GM18505 (cell line): ENCODE measurements around the gene BCR.

ENCODE experiments used
- ATAC-seq: cut with Tn5 transposase; IDR thresholded peaks from one replicate; pipeline ENCODE4 v1.9.1; 2021; ENCODE audit not compliant: unreplicated experiment
- POLR2A ChIP-seq: IDR thresholded peaks from 4 replicates; pipeline ENCODE4 v1.6.1; 2011; ENCODE audit warnings: borderline replicate concordance; ENCODE audit not compliant: insufficient read depth, insufficient read length; ENCODE audit errors: extremely low read depth

Gene BCR

GRCh38 chr22:23236026-23236425, 55.7 kb downstream of the BCR start:
- no peak for TF ChIP-seq POLR2A
- ATAC-seq = no peak

DNA sequence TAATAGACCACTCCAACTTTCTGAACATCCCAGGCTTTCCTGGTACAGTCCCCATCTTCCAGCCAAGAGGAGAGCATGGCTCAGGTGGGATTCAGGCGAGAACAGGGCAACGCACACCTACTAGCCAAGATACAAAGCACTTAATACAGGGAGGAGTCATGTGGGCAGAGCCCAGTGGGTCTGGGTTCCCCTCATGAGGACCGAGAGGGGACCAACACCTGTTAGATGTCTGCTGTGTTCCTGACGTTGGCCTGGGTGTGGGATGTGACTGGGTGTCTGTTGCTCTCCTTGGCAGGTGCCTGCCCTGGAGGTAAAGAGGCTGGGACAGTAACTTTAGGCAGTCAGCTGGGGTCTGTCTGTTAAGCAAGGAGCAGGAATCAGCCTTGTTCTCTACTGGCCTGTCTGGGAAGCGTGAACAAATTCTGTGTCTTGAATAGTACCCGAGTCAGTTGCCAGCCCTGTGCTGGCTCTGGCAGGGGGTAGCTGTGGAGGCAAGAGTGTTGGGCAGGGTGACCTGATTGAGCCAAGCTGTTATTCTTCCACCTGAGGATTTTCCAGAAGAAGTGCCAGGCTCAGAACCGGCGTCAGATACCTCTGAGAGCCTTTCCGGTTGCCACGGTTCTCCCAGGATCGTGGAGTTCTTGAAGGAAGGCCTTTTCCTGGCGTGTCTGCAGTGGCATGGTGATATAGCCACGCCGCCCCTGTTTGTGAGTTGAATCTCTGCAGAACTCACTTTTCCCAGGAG, 56.3 kb downstream of the BCR start:
- no peak for TF ChIP-seq POLR2A
- no peak for ATAC-seq

GRCh38 chr22:23237201-23237798, 57.0 kb downstream of the BCR start:
- no peak for TF ChIP-seq POLR2A
- ATAC-seq = no peak

GRCh38 chr22:23237841-23238240, 57.5 kb downstream of the BCR start:
- TF ChIP-seq POLR2A = no peak
- ATAC-seq = no peak

GRCh38 chr22:23238707-23239106, 58.4 kb downstream of the BCR start:
- no peak for TF ChIP-seq POLR2A
- ATAC-seq = no peak

DNA sequence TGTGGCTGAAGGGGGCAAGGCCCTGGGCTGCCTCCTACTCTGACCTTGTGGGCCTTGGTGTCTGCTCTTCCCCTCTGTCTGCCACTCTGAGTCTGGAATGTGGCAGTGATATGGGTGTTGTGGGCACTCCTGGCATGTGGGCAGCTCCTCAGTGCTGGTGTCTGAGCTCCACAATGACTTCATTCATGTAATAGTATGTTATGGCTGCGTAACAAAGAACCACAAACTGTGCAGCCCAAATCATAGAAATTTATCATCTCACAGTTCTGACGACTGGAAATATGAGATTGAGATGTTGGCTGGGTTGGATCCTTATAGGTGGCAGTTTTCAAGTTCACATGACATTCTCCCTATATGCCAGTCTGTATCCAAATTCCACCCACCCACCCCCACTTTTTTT, 59.1 kb downstream of the BCR start:
- no peak for TF ChIP-seq POLR2A
- ATAC-seq = no peak

- no peak for ATAC-seq
These were observed 60.5 kb downstream of the BCR start for GRCh38 chr22:23240639-23241389.

DNA sequence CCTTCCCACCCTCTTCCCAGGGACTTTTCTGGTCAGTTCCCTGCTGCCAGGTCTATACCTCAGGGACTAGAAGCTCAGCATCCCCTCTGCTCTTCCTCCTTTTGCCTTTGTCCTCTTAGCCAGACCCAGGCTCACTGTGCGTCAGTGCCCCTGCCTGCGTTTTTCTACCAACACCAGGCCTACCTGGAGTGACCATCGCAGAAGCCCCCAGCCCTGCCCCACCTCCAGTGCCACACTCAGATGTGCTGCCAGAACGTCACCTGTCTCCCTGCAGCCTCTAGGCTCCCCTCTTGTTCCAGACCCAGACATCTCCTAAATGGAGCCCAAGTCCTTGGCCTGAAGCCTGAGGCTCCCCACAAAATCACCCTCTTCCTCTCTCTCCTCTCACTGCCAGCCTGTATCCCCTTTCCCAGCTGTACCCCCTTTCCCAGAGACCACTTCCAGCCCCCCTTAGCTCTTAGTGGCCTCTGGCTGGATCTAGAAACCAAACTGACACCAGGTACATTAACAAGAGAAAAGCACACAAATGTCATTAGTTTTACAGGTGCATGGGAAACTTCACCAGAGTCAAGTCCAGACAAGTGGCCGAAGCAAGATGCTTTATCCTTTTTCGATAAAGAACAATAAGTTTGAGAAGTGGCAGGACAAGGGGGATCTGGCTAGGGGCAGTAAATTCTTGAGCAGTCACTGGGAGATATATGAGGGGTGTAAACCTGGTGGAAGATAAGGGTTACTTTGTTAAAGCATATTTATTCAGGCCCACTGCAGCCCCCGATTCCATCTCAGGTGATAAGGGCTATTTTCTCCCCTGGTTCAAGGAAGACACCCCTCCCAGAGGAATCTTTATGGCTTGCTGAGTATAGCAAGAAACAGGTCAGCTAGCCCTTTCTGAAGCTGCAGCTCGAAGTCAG, 61.5 kb downstream of the BCR start:
- no peak for ATAC-seq
- no peak for TF ChIP-seq POLR2A

More at GRCh38 chr22:23240639-23241389, 60.5 kb downstream of the BCR start:
- no peak for TF ChIP-seq POLR2A

DNA sequence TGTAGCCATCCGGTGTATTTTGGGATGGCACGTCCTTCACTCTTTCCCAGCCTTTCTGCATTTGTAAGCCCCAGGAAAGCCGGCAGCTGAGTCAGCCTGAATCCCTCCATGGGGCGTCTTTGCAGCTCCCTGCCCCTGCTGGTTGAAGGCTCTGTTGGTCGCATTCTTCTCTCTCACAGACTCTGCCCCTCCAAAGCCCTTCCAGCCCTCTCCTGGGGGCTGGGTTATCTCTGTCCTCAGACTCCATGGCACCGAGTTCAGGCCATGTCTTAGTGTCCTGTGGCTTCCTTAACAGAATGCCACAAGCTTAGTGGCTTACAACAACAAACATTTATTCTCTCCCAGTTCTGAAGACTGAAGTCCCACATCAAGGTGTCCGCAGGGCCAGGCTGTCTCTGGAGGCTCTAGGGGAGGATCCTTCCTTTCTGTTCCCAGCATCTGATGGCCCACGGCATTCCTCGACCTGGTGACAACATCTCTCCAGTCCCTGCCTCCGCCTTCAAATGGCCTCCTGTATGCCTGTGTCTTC, 62.2 kb downstream of the BCR start:
- no peak for ATAC-seq
- TF ChIP-seq POLR2A = no peak

- no peak for ATAC-seq
- no peak for TF ChIP-seq POLR2A
These were observed 62.8 kb downstream of the BCR start for GRCh38 chr22:23243006-23243573.

- ATAC-seq = no peak
- no peak for TF ChIP-seq POLR2A
These were observed 63.8 kb downstream of the BCR start for GRCh38 chr22:23243859-23244689.

DNA sequence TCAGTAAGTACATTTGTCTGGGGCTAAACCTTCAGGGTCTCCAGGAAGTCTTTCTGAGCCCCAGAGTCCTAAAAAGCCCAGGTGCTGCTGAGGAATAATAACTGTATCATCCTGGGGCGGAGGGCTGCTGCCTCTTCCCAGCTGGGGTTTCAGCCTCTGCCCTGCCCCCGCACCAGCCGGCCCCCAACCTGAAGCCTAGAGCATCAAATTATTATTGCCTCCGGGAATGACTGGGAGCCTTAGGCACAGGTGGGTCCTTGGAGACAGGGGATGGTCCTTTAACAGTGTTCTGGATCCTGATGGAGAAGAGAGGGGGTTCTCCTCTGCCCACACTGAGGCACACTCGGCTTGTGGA, 64.4 kb downstream of the BCR start:
- no peak for TF ChIP-seq POLR2A
- ATAC-seq = no peak
